ENCODE data around the gene CDC26.

DNA sequence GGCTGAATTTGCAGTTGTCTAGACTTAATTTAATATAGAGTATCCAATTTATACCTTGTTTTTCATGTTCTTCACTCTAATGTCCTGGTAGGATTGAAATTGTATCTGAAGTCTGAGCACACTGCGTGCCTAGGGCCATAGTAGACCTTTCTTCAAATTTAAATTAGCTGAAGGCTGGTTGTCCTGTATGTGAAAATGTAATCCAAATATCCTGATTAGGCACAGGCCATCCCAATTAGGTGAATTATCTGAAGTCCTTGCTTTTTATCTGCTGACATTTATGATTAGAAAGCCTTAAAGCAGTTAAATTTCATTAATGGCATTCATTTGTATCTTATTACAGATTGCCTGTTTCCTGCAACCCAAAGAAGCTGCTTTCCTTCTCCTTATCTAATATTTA, 20.4 kb downstream of the CDC26 start:
- TF ChIP-seq, protein P1, sequence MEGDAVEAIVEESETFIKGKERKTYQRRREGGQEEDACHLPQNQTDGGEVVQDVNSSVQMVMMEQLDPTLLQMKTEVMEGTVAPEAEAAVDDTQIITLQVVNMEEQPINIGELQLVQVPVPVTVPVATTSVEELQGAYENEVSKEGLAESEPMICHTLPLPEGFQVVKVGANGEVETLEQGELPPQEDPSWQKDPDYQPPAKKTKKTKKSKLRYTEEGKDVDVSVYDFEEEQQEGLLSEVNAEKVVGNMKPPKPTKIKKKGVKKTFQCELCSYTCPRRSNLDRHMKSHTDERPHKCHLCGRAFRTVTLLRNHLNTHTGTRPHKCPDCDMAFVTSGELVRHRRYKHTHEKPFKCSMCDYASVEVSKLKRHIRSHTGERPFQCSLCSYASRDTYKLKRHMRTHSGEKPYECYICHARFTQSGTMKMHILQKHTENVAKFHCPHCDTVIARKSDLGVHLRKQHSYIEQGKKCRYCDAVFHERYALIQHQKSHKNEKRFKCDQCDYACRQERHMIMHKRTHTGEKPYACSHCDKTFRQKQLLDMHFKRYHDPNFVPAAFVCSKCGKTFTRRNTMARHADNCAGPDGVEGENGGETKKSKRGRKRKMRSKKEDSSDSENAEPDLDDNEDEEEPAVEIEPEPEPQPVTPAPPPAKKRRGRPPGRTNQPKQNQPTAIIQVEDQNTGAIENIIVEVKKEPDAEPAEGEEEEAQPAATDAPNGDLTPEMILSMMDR (IDR thresholded peaks at IDR 0.05) = no peak
- no peak for TF ChIP-seq EP300 (IDR thresholded peaks at IDR 0.05)

Measured in tibial nerve (tissue), 4 donors.